Measurements from ENCODE around the gene CMSS1. TPM values are rescaled to one million over a fixed set of nuclear protein-coding genes. Genes with fewer than 3 reads are reported as not detected.

Gene CMSS1
- polyA plus RNA-seq, 1 donor = 25.0 TPM

- DNase-seq (ENCODE audit: low read depth) = no peak
These were observed 35.2 kb downstream of the CMSS1 start for GRCh38 chr3:99852851-99853250.

- DNase-seq (ENCODE audit: low read depth) = no peak
These were observed 37.2 kb downstream of the CMSS1 start for GRCh38 chr3:99854756-99855298.

GRCh38 chr3:99855900-99856299 lies 38.2 kb downstream of the CMSS1 start:
- DNase-seq (ENCODE audit: low read depth) = no peak

- no peak for DNase-seq (ENCODE audit: low read depth)
These were observed 39.0 kb downstream of the CMSS1 start for GRCh38 chr3:99856437-99857220.

- no peak for DNase-seq (ENCODE audit: low read depth)
These were observed 39.6 kb downstream of the CMSS1 start for GRCh38 chr3:99857278-99857677.

- DNase-seq (ENCODE audit: low read depth) = no peak
These were observed 40.8 kb downstream of the CMSS1 start for GRCh38 chr3:99858469-99858868.

- DNase-seq (ENCODE audit: low read depth) = no peak
These were observed 42.2 kb downstream of the CMSS1 start for GRCh38 chr3:99859825-99860224.

GRCh38 chr3:99861216-99861615 lies 43.6 kb downstream of the CMSS1 start:
- DNase-seq (ENCODE audit: low read depth) = no peak

GRCh38 chr3:99862208-99862607 lies 44.5 kb downstream of the CMSS1 start:
- no peak for DNase-seq (ENCODE audit: low read depth)

- DNase-seq (ENCODE audit: low read depth) = no peak
These were observed 45.3 kb downstream of the CMSS1 start for GRCh38 chr3:99863002-99863401.

- no peak for DNase-seq (ENCODE audit: low read depth)
These were observed 45.9 kb downstream of the CMSS1 start for GRCh38 chr3:99863588-99863987.

- DNase-seq (ENCODE audit: low read depth) = no peak
These were observed 46.6 kb downstream of the CMSS1 start for GRCh38 chr3:99864289-99864688.

- DNase-seq (ENCODE audit: low read depth) = no peak
These were observed 47.7 kb downstream of the CMSS1 start for GRCh38 chr3:99865321-99865720.

GRCh38 chr3:99866261-99866761 lies 48.6 kb downstream of the CMSS1 start:
- no peak for DNase-seq (ENCODE audit: low read depth)

GRCh38 chr3:99867594-99868310 lies 50.1 kb downstream of the CMSS1 start:
- no peak for DNase-seq (ENCODE audit: low read depth)

GRCh38 chr3:99868311-99868646 lies 50.6 kb downstream of the CMSS1 start:
- DNase-seq (ENCODE audit: low read depth) = no peak

GRCh38 chr3:99869621-99870020 lies 52.0 kb downstream of the CMSS1 start:
- DNase-seq (ENCODE audit: low read depth) = no peak

- DNase-seq (ENCODE audit: low read depth) = no peak
These were observed 53.0 kb downstream of the CMSS1 start for GRCh38 chr3:99870712-99871111.

- DNase-seq (ENCODE audit: low read depth) = no peak
These were observed 53.8 kb downstream of the CMSS1 start for GRCh38 chr3:99871231-99872045.

GRCh38 chr3:99872923-99873254 lies 55.2 kb downstream of the CMSS1 start:
- DNase-seq (ENCODE audit: low read depth) = no peak

GRCh38 chr3:99873269-99874102 lies 55.8 kb downstream of the CMSS1 start:
- DNase-seq (ENCODE audit: low read depth) = no peak
